ENCODE data around the gene GVQW3.
A peak's percentile ranks its signal among the peaks of the same experiment; 100 is the strongest.

GVQW3 gene

GRCh38 chr11:76445121-76446084, 64.3 kb downstream of the GVQW3 start:
- DNase-seq (ENCODE audit: low read depth in 3 of 3), result peak; percentile 8 to 22 (median 9)

GRCh38 chr11:76448506-76448905, 67.4 kb downstream of the GVQW3 start:
- DNase-seq (ENCODE audit: low read depth in 3 of 3), result no peak

- no peak for DNase-seq (ENCODE audit: low read depth in 3 of 3)
Measured at GRCh38 chr11:76453248-76453647, 72.1 kb downstream of the GVQW3 start.

- DNase-seq (ENCODE audit: low read depth in 3 of 3), result no peak
Measured at GRCh38 chr11:76455331-76455730, 74.2 kb downstream of the GVQW3 start.

GRCh38 chr11:76455931-76456330, 74.8 kb downstream of the GVQW3 start:
- DNase-seq (ENCODE audit: low read depth in 3 of 3), result no peak

- no peak for DNase-seq (ENCODE audit: low read depth in 3 of 3)
Measured at GRCh38 chr11:76456571-76456970, 75.4 kb downstream of the GVQW3 start.

All from stimulated activated CD4-positive, alpha-beta T cell treated with anti-CD3 and anti-CD28 coated beads, TNF-alpha, amount 100 ng/mL, for 4 hours (primary cell).